A549 (cell line): ENCODE measurements around the gene IPO7.

Experiments
- CBX2 ChIP-seq: fragments of 200-600 bp; sonication (generic); IDR thresholded peaks from 2 replicates; pipeline ENCODE4 v1.6.1; 2016; ENCODE audit warnings: low read depth, mild to moderate bottlenecking, borderline replicate concordance
- EP300 ChIP-seq, 2 experiments: fragments of >200 bp; sonication (Bioruptor Twin); formaldehyde crosslinking; IDR thresholded peaks; 2 replicates in 1 of 2; 3 replicates in 1 of 2; pipeline ENCODE4 v1.6.1; 2016 to 2017
- FOSL2 ChIP-seq, 2 experiments: fragments of 450-650 bp in 1 of 2; fragments of >200 bp in 1 of 2; sonication (Bioruptor Twin) in 1 of 2; formaldehyde crosslinking; IDR thresholded peaks; 2 replicates each; pipeline versions ENCODE4 v1.5.0 to v1.6.1; 2016 to 2020; ENCODE audit warnings: mild to moderate bottlenecking in 1 of 2, moderate library complexity in 1 of 2
- MAX ChIP-seq: IDR thresholded peaks from 2 replicates; pipeline ENCODE4 v1.6.1; 2012
- RAD21 ChIP-seq, 2 experiments: fragments of >200 bp in 1 of 2; sonication (Bioruptor Twin) in 1 of 2; formaldehyde crosslinking in 1 of 2; IDR thresholded peaks in 1 of 2; conservative IDR thresholded peaks in 1 of 2; 2 replicates in 1 of 2; 3 replicates in 1 of 2; pipeline ENCODE4 v1.6.1; 2012 to 2018; ENCODE audit warnings: inconsistent platforms in 1 of 2
- RCOR1 ChIP-seq: fragments of 150-350 bp; IDR thresholded peaks from 2 replicates; pipeline ENCODE4 v1.6.1; 2014; ENCODE audit warnings: antibody characterized with exemption, low read length, low read depth
- TF ChIP-seq, protein P1 (sequence below): fragments of >200 bp; sonication (Bioruptor Twin); formaldehyde crosslinking; IDR thresholded peaks from 3 replicates; pipeline ENCODE4 v1.5.1; 2016

GRCh38 chr11:9396752-9397151 is 12.3 kb downstream of the IPO7 start:
- no peak for TF ChIP-seq RAD21 (conservative IDR thresholded peaks at IDR 0.05 in 1 of 2, IDR thresholded peaks at IDR 0.05 in 1 of 2)
- no peak for TF ChIP-seq MAX
- TF ChIP-seq, protein P1, sequence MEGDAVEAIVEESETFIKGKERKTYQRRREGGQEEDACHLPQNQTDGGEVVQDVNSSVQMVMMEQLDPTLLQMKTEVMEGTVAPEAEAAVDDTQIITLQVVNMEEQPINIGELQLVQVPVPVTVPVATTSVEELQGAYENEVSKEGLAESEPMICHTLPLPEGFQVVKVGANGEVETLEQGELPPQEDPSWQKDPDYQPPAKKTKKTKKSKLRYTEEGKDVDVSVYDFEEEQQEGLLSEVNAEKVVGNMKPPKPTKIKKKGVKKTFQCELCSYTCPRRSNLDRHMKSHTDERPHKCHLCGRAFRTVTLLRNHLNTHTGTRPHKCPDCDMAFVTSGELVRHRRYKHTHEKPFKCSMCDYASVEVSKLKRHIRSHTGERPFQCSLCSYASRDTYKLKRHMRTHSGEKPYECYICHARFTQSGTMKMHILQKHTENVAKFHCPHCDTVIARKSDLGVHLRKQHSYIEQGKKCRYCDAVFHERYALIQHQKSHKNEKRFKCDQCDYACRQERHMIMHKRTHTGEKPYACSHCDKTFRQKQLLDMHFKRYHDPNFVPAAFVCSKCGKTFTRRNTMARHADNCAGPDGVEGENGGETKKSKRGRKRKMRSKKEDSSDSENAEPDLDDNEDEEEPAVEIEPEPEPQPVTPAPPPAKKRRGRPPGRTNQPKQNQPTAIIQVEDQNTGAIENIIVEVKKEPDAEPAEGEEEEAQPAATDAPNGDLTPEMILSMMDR = no peak
- TF ChIP-seq EP300 (IDR thresholded peaks at IDR 0.05) = no peak
- no peak for TF ChIP-seq RCOR1
- TF ChIP-seq CBX2 = no peak
- no peak for TF ChIP-seq FOSL2 (IDR thresholded peaks at IDR 0.05)
- no peak for TF ChIP-seq FOSL2 (CRISPR knock-in tag; IDR thresholded peaks at IDR 0.05)
